Measurements from ENCODE around the gene FAM222A. TPM values are rescaled to one million over a fixed set of nuclear protein-coding genes. Genes with fewer than 3 reads are reported as not detected.

FAM222A gene
- total and polyA plus RNA-seq, 2 of the 8 experiments (the other 6 are each of a cell fraction or from before 2014, with no cell fraction given): 0.94 to 1.1 TPM

- TF ChIP-seq CHD7 (IDR thresholded peaks at IDR 0.05; ENCODE audit: insufficient replicate concordance, low read length): no peak
- no peak for TF ChIP-seq CEBPB (IDR thresholded peaks at IDR 0.05; ENCODE audit: low read depth, low read length)
- TF ChIP-seq JUN (IDR thresholded peaks at IDR 0.05; ENCODE audit: low read depth, low read length): no peak
- TF ChIP-seq MAFK (IDR thresholded peaks at IDR 0.05; ENCODE audit: low read depth, low read length): no peak
- no peak for TF ChIP-seq PHF8 (conservative IDR thresholded peaks at IDR 0.05; ENCODE audit: low read depth, low read length)
- TF ChIP-seq GABPA (IDR thresholded peaks at IDR 0.05; ENCODE audit: borderline replicate concordance, insufficient read depth, low read length): no peak
- no peak for TF ChIP-seq TEAD4 (IDR thresholded peaks at IDR 0.05; ENCODE audit: low read depth, low read length)
Observed at GRCh38 chr12:109810954-109811623, 97.5 kb downstream of the FAM222A start (continued).
